Panc1 (cell line): ENCODE data around the gene ARHGAP23. TPM values are rescaled to one million over a fixed set of nuclear protein-coding genes. Genes with fewer than 3 reads are reported as not detected.
"Not testable (repeated sequence)": the region's sequence is repeated elsewhere in the genome, so short reads cannot be mapped to it uniquely, and the experiment has no call there.

ENCODE experiments used
- ATAC-seq: fragments of 200-7000 bp; cut with Tn5 transposase; 2 replicates; pipeline ENCODE4 v1.9.1; 2020; ENCODE audit warnings: mild to moderate bottlenecking, moderate library complexity
- BruUV-seq: library from RNA; stranded (reverse); fragments of 400-500 nt; replicated peaks from 2 replicates; lab custom pipeline; 2021; lab: Mats Ljungman, UMichigan
- CTCF ChIA-PET: fragments of 300-600 bp; sonication (Branson Sonifier 250); formaldehyde crosslinking; loops from one replicate; lab custom pipeline; 2022; ENCODE audit warnings: antibody characterized with exemption; lab: Charles Lee
- POLR2A ChIA-PET: fragments of 300-600 bp; sonication (Branson Sonifier 250); formaldehyde crosslinking; loops from one replicate; lab custom pipeline; 2022; ENCODE audit warnings: antibody characterized with exemption; lab: Charles Lee
- DNase-seq: peaks from one replicate; pipeline ENCODE4 v3.0.0-alpha.2; 2010; ENCODE audit warnings: low read depth, low spot score
- H3K27ac ChIP-seq: 2 replicates; pipeline ENCODE4 v1.5.1; 2011; ENCODE audit warnings: mild to moderate bottlenecking, low read length, inconsistent platforms
- H3K27me3 ChIP-seq: fragments of 200-500 bp; sonication (Bioruptor generic); 2 replicates; pipeline ENCODE4 v1.6.0; 2014; ENCODE audit warnings: low read length, inconsistent platforms; ENCODE audit not compliant: control insufficient read depth, insufficient read depth
- H3K36me3 ChIP-seq: fragments of 200-500 bp; sonication (Bioruptor generic); 2 replicates; pipeline ENCODE4 v1.5.1; 2014; ENCODE audit warnings: inconsistent platforms, mild to moderate bottlenecking, low read length, moderate library complexity; ENCODE audit not compliant: control insufficient read depth, insufficient read depth
- H3K4me1 ChIP-seq: 2 replicates; pipeline ENCODE4 v1.5.1; 2011; ENCODE audit warnings: inconsistent platforms, mild to moderate bottlenecking, low read length, moderate library complexity; ENCODE audit not compliant: control insufficient read depth, insufficient read depth
- H3K4me3 ChIP-seq, 2 experiments: 2 replicates each; pipeline ENCODE4 v1.5.1; 2011 to 2012; ENCODE audit warnings: low read depth in 2 of 2, low read length in 2 of 2, mild to moderate bottlenecking in 2 of 2, inconsistent platforms in 1 of 2, moderate library complexity in 1 of 2
- H3K9me3 ChIP-seq: fragments of 200-500 bp; sonication (Bioruptor generic); 2 replicates; pipeline ENCODE4 v1.5.1; 2014; ENCODE audit warnings: low read depth, mild to moderate bottlenecking, inconsistent platforms, low read length, moderate library complexity; ENCODE audit not compliant: control insufficient read depth, insufficient read depth
- POLR2AphosphoS5 ChIP-seq: IDR thresholded peaks from 2 replicates; pipeline ENCODE4 v1.6.1; 2012; ENCODE audit warnings: mild to moderate bottlenecking, low read depth, low read length, moderate library complexity
- SIN3A ChIP-seq: IDR thresholded peaks from 2 replicates; pipeline ENCODE4 v1.6.1; 2012; ENCODE audit warnings: low read depth, mild to moderate bottlenecking, low read length, moderate library complexity, borderline replicate concordance; ENCODE audit not compliant: insufficient read depth
- TCF7L2 ChIP-seq: IDR thresholded peaks from 2 replicates; pipeline ENCODE4 v1.6.1; 2011; ENCODE audit warnings: mild to moderate bottlenecking, low read depth, low read length, inconsistent platforms
- in situ Hi-C: cut with HindIII; loops from 2 replicates; pipeline ENCODE4 v1.10.0; 2016; ENCODE audit warnings: low sequenced_read_pairs, low pct_unique_long_range_greater_than_20kb
- intact Hi-C: fragments of 100-400 bp; cut with micrococcal nuclease; formaldehyde crosslinking; loops from one replicate; pipeline ENCODE4 v1.10.0; 2022; ENCODE audit not compliant: unreplicated experiment
- total RNA-seq: library from RNA; stranded (reverse); gene quantifications from one replicate; pipeline ENCODE4 v1.2.1, GENCODE V29; 2021; ENCODE audit not compliant: unreplicated experiment
- TF ChIP-seq, protein P1 (sequence below), 2 experiments: IDR thresholded peaks; 2 replicates each; pipeline ENCODE4 v1.6.1; 2011 to 2012; ENCODE audit warnings: low read depth in 2 of 2, control low read depth in 1 of 2, low read length in 1 of 2, mild to moderate bottlenecking in 1 of 2, moderate library complexity in 1 of 2; ENCODE audit not compliant: insufficient read depth in 1 of 2
- TF ChIP-seq, protein P2 (sequence below): fragments of 450-650 bp; IDR thresholded peaks from 2 replicates; pipeline ENCODE4 v1.5.1; 2017; ENCODE audit warnings: mild to moderate bottlenecking

The ARHGAP23 gene
- total RNA-seq, 1 experiment from 2014 or later = 33.0 TPM

DNA sequence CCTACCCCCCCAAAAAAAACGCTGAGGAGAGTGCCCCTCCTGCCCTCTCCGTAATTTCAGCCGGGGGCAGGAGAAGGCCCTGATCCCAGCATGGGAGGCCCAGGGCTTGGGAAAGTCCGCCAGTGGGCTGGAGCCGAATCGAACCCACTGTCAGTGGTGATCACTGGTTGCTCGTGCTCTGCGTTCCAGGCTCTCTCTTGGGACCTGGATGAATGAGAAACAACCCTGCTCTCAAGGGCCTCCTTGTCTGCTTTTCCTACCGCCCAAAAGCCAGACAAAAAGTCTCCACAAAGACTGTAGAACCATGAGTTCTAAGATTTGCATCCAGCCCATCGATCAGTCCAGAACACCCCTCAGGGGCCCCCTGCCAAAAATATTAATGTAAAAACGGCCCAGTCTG lies 8.1 kb downstream of the ARHGAP23 start:
- in situ Hi-C loops = no loop called here
- Histone ChIP-seq H3K36me3 (no peaks in the 10 kb centered on the region), H3K27me3 (no peaks in the 10 kb centered on the region), H3K27ac (no peak overlapping the region), H3K4me3 (no peak overlapping the region), H3K9me3 (no peaks in the 10 kb centered on the region), H3K4me1 (no peaks in the 10 kb centered on the region)
- POLR2A ChIA-PET = no interaction called here
- DNase-seq = no peak
- CTCF ChIA-PET = no interaction called here
- BruUV-seq = no TSS peak
- intact Hi-C loops = no loop called here
- TF ChIP-seq, protein P1, sequence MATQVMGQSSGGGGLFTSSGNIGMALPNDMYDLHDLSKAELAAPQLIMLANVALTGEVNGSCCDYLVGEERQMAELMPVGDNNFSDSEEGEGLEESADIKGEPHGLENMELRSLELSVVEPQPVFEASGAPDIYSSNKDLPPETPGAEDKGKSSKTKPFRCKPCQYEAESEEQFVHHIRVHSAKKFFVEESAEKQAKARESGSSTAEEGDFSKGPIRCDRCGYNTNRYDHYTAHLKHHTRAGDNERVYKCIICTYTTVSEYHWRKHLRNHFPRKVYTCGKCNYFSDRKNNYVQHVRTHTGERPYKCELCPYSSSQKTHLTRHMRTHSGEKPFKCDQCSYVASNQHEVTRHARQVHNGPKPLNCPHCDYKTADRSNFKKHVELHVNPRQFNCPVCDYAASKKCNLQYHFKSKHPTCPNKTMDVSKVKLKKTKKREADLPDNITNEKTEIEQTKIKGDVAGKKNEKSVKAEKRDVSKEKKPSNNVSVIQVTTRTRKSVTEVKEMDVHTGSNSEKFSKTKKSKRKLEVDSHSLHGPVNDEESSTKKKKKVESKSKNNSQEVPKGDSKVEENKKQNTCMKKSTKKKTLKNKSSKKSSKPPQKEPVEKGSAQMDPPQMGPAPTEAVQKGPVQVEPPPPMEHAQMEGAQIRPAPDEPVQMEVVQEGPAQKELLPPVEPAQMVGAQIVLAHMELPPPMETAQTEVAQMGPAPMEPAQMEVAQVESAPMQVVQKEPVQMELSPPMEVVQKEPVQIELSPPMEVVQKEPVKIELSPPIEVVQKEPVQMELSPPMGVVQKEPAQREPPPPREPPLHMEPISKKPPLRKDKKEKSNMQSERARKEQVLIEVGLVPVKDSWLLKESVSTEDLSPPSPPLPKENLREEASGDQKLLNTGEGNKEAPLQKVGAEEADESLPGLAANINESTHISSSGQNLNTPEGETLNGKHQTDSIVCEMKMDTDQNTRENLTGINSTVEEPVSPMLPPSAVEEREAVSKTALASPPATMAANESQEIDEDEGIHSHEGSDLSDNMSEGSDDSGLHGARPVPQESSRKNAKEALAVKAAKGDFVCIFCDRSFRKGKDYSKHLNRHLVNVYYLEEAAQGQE (IDR thresholded peaks at IDR 0.05; ENCODE audit: insufficient read depth in 1 of 2, low read depth in 2 of 2, low read length in 1 of 2) = no peak
- no peak for TF ChIP-seq POLR2AphosphoS5
- TF ChIP-seq, protein P2, sequence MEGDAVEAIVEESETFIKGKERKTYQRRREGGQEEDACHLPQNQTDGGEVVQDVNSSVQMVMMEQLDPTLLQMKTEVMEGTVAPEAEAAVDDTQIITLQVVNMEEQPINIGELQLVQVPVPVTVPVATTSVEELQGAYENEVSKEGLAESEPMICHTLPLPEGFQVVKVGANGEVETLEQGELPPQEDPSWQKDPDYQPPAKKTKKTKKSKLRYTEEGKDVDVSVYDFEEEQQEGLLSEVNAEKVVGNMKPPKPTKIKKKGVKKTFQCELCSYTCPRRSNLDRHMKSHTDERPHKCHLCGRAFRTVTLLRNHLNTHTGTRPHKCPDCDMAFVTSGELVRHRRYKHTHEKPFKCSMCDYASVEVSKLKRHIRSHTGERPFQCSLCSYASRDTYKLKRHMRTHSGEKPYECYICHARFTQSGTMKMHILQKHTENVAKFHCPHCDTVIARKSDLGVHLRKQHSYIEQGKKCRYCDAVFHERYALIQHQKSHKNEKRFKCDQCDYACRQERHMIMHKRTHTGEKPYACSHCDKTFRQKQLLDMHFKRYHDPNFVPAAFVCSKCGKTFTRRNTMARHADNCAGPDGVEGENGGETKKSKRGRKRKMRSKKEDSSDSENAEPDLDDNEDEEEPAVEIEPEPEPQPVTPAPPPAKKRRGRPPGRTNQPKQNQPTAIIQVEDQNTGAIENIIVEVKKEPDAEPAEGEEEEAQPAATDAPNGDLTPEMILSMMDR = no peak
- no peak for TF ChIP-seq TCF7L2
- TF ChIP-seq SIN3A = no peak
- no peak for ATAC-seq

DNA sequence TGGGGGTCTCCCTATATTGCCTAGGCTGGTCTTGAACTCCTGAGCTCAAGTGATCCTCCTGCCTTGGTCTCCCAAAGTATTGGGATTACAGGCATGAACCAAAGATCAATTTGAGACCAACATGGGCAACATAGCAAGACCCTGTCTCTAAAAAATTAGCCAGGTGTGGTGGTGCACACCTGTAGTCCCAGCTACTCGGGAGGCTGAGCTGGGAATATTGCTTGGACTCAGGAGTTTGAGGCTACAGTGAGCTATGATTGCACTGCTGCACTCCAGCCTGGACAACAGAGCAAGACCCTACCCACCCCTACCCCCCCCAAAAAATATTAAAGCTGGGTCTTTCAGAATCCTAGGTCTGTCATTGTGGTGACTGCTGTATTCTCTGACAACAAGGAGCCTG lies 9.0 kb downstream of the ARHGAP23 start:
- H3K27me3 ChIP-seq, H3K27ac ChIP-seq, in situ Hi-C loops, intact Hi-C loops, H3K9me3 ChIP-seq, H3K36me3 ChIP-seq, H3K4me3 ChIP-seq, ATAC-seq, DNase-seq, CTCF ChIA-PET, H3K4me1 ChIP-seq, BruUV-seq: not testable (repeated sequence)
- POLR2A ChIA-PET = interaction anchor here (0.7 kb wide), 1 partner anchor 117 kb away, joined by 4 read pairs; no protein-coding TSS in a partner anchor

DNA sequence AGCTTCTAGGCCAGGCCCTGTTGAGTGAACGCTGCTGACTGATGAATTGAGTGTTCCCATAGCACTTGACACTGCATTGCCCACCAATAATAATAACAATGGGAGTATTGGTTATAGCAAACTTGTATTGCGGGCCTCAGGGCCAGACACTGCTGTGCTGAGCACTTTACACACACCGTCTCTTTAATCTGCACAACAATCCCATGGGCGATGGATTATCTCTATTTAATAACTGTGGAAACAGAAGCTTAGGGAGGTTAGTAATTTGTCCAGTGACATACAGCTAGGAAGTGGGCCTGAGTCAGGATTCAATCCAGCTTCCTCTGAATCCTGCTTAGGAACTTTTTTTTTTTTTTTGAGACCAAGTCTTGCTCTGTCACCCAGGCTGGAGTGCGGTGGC lies 11.2 kb downstream of the ARHGAP23 start:
- ATAC-seq (no peak), DNase-seq (no peak)
- CTCF ChIA-PET = no interaction called here
- POLR2A ChIA-PET = no interaction called here
- Histone ChIP-seq H3K36me3 (no peaks in the 10 kb centered on the region), H3K27me3 (no peaks in the 10 kb centered on the region), H3K4me3 (no peak overlapping the region), H3K9me3 (no peaks in the 10 kb centered on the region), H3K27ac (no peak overlapping the region), H3K4me1 (peaks cover 13% of the 10 kb centered on the region)
- TF ChIP-seq TCF7L2 = no peak
- no peak for TF ChIP-seq POLR2AphosphoS5
- TF ChIP-seq, protein P1 (IDR thresholded peaks at IDR 0.05; ENCODE audit: insufficient read depth in 1 of 2, low read depth in 2 of 2, low read length in 1 of 2) = no peak
- TF ChIP-seq, protein P2 = no peak
- no peak for TF ChIP-seq SIN3A
- in situ Hi-C loops = no loop called here
- intact Hi-C loops = no loop called here
- no TSS peak for BruUV-seq
